Spleen (tissue), 11 donors: Measurements from ENCODE around the gene COL8A1. TPM values are rescaled to one million over a fixed set of nuclear protein-coding genes. Genes with fewer than 3 reads are reported as not detected.

Experiments
- DNase-seq: peaks from one replicate; pipeline ENCODE4 v3.0.0-alpha.2; 2020
- H3K27ac ChIP-seq, 8 donors: fragments of 200-600 bp; sonication (generic) in 7 of 8; 1 replicate in 4 of 8; 2 replicates in 4 of 8; pipeline versions ENCODE4 v1.5.0 to v1.8.0; 2016 to 2021; ENCODE audit warnings: inconsistent platforms in 4 of 8, mild to moderate bottlenecking in 4 of 8, moderate library complexity in 1 of 8
- H3K27me3 ChIP-seq, 7 donors: fragments of 200-600 bp; sonication (generic) in 6 of 7; replicated peaks in 1 of 7; 1 replicate in 4 of 7; 2 replicates in 3 of 7; pipeline versions ENCODE4 v1.5.0 to v1.8.0; 2016 to 2021; ENCODE audit warnings: inconsistent platforms in 3 of 7, mild to moderate bottlenecking in 1 of 7
- H3K36me3 ChIP-seq, 6 donors: fragments of 200-600 bp; sonication (generic) in 5 of 6; 1 replicate in 4 of 6; 2 replicates in 2 of 6; pipeline versions ENCODE4 v1.5.0 to v1.8.0; 2016 to 2021; ENCODE audit warnings: inconsistent platforms in 2 of 6
- H3K4me1 ChIP-seq, 6 donors: fragments of 200-600 bp; sonication (generic) in 5 of 6; 1 replicate in 3 of 6; 2 replicates in 3 of 6; pipeline versions ENCODE4 v1.5.0 to v1.8.0; 2016 to 2021; ENCODE audit warnings: inconsistent platforms in 3 of 6
- H3K4me3 ChIP-seq, 8 donors: fragments of 200-600 bp; sonication (generic) in 7 of 8; 1 replicate in 4 of 8; 2 replicates in 4 of 8; pipeline versions ENCODE4 v1.5.0 to v1.8.0; 2016 to 2021; ENCODE audit warnings: inconsistent platforms in 4 of 8, mild to moderate bottlenecking in 4 of 8, moderate library complexity in 2 of 8
- H3K9me3 ChIP-seq, 8 donors: fragments of 200-600 bp; sonication (generic) in 7 of 8; 1 replicate in 4 of 8; 2 replicates in 4 of 8; pipeline versions ENCODE4 v1.5.0 to v1.8.0; 2016 to 2021; ENCODE audit warnings: inconsistent platforms in 4 of 8
- POLR2A ChIP-seq, 3 donors: fragments of 450-650 bp; IDR thresholded peaks; one replicate each; pipeline ENCODE4 v1.5.1; 2017; ENCODE audit warnings: antibody characterized with exemption in 3 of 3, mild to moderate bottlenecking in 1 of 3
- POLR2AphosphoS5 ChIP-seq, 3 donors: sonication (generic); formaldehyde crosslinking; IDR thresholded peaks; one replicate each; pipeline ENCODE4 v1.5.1; 2017; ENCODE audit warnings: antibody characterized with exemption in 3 of 3
- WGBS, 5 donors: extraction: QIAGEN DNeasy Blood & Tissue Kit in 3 of 5; methylation state at CpG; one replicate each; pipeline versions ENCODE4 v1.1.5 to v1.1.7; 2013 to 2018; 5-methylcytosine and 5-hydroxymethylcytosine counted together
- intact Hi-C: fragments of 100-400 bp; cut with DNase I; formaldehyde crosslinking; loops from one replicate; pipeline ENCODE4 v1.15.0; 2023; ENCODE audit warnings: low total_unique reads
- polyA plus RNA-seq, 3 donors: library from polyadenylated mRNA; stranded (reverse); fragments of 200-250 nt; gene quantifications; one replicate each; pipeline ENCODE4 v1.2.1, GENCODE V29; 2013
- total RNA-seq, 7 donors: library from RNA; depleted of rRNA in 3 of 7; stranded (reverse); fragments of >200 nt in 3 of 7; fragmentation: NEBNext Ultra II Directional in 4 of 7; extraction: Animal tissue kit (Norgen Biotek cat#: 25700) in 4 of 7; gene quantifications; one replicate each; pipeline versions ENCODE4 v1.1.0 to v1.2.1, GENCODE V29; 2016 to 2021
- TF ChIP-seq, protein P1 (sequence below), 11 experiments: fragments of 200-600 bp in 7 of 11; fragments of 450-650 bp in 4 of 11; sonication (generic) in 4 of 11; IDR thresholded peaks in 8 of 11; conservative IDR thresholded peaks in 3 of 11; 1 replicate in 7 of 11; 2 replicates in 4 of 11; pipeline versions ENCODE4 v1.4.0 to v1.8.0; 2016 to 2021; ENCODE audit warnings: antibody characterized with exemption in 11 of 11, inconsistent platforms in 4 of 11, mild to moderate bottlenecking in 1 of 11
- donor health status: healthy with polysubstance abuse.
- donor health status: DM: no; HTN: no; CAD: no; lungs with moderate emphysema.
- donor health status: DM: no; HTN: no; CAD: no.
- donor health status: Bipolar disorder and iron deficiency.
- donor health status: healthy.
- donor health status: DM: no; HTN: no; CAD: no.
- donor health status: DM: yes; HTN: yes; CAD: no.

Gene COL8A1
- total and polyA plus RNA-seq, 10 donors: 0.22 to 3.1 (median 1.4) TPM

DNA sequence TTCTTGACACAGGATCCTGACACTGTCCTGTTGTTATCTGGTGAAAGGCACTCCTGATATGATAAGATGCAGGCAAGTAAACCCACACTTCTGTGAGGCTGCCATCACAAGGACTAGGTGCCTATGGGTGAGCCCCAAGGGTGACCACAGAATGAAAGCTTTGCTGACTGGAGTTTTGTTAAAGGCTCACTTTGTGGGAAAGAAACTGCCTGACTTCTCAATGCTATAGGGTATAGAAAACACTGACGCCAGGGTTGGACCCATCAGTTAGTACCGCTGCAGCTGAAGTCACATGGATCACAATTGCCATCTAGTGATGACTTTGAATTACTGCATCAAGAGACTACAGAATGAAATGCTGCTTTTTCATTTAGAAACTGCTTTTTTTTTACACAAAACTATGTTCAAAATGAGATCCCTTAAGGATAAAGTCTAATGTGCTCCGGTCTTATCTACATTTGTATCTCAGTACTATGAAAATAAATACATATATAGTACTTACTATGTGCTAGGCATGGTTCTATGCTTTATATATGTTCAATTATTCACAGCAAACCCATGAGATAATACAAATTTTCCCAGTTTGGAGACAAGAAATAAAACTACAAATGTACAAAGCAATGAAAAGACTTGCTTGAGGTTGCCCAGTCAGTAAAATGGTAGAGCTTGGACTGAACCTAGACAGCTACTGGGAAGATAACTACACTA lies 115.0 kb downstream of the COL8A1 start:
- H3K4me1 ChIP-seq: peaks cover 0 to 3% (median 0%) of the 10 kb centered on the region in 6 donors
- peaks cover 0 to 8% (median 0%) of the 10 kb centered on the region in 7 donors for H3K27me3 ChIP-seq
- TF ChIP-seq POLR2A (IDR thresholded peaks at IDR 0.05): no peak
- TF ChIP-seq, protein P1, sequence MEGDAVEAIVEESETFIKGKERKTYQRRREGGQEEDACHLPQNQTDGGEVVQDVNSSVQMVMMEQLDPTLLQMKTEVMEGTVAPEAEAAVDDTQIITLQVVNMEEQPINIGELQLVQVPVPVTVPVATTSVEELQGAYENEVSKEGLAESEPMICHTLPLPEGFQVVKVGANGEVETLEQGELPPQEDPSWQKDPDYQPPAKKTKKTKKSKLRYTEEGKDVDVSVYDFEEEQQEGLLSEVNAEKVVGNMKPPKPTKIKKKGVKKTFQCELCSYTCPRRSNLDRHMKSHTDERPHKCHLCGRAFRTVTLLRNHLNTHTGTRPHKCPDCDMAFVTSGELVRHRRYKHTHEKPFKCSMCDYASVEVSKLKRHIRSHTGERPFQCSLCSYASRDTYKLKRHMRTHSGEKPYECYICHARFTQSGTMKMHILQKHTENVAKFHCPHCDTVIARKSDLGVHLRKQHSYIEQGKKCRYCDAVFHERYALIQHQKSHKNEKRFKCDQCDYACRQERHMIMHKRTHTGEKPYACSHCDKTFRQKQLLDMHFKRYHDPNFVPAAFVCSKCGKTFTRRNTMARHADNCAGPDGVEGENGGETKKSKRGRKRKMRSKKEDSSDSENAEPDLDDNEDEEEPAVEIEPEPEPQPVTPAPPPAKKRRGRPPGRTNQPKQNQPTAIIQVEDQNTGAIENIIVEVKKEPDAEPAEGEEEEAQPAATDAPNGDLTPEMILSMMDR (IDR thresholded peaks at IDR 0.05 in 8 of 11, conservative IDR thresholded peaks at IDR 0.05 in 3 of 11): peak in 7 of 11 experiments; percentile 21 to 59 (median 33)
- H3K4me3 ChIP-seq: no peak overlapping the region
- intact Hi-C loops: no loop called here
- no peaks in the 10 kb centered on the region for H3K36me3 ChIP-seq
- no peak for DNase-seq
- no peak overlapping the region for H3K27ac ChIP-seq
- WGBS, 5 donors: 1 to 4% (median 1%) methylated on average over 3 of the region's 3 CpGs
- H3K9me3 ChIP-seq: no peaks in the 10 kb centered on the region

- DNase-seq: no peak
- Histone ChIP-seq H3K4me3 (no peak overlapping the region), H3K36me3 (no peaks in the 10 kb centered on the region), H3K27ac (no peak overlapping the region), H3K27me3 (peaks cover 0 to 8% (median 0%) of the 10 kb centered on the region in 7 donors), H3K4me1 (peaks cover 0 to 3% (median 0%) of the 10 kb centered on the region in 6 donors), H3K9me3 (no peaks in the 10 kb centered on the region)
- intact Hi-C loops: no loop called here
- 90 to 98% (median 93%) methylated on average over 6 of the region's 6 CpGs for WGBS, 5 donors
- TF ChIP-seq POLR2AphosphoS5 (IDR thresholded peaks at IDR 0.05) (no peak), POLR2A (IDR thresholded peaks at IDR 0.05) (no peak)
- TF ChIP-seq, protein P1 (IDR thresholded peaks at IDR 0.05 in 8 of 11, conservative IDR thresholded peaks at IDR 0.05 in 3 of 11): no peak
Observed at GRCh38 chr3:99755831-99756230, 117.4 kb downstream of the COL8A1 start.

DNA sequence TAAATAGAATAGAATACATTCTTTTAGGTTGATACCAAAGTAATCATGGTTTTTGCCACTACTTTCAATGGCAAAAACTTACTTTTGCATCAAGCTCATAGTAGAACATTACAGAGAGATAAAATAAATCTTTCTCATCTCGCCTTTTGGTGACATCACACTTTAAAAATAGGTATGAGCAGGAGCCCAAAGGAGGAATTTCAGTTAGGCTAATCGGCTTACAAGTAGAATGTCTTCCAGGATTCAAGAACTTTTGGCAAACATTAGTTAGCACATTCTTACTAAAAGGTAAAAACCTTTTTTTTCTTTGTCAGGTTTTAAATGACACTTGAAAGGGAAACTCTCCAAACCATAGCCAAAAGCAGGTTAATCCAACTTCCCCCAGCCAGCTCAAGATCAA lies 119.6 kb downstream of the COL8A1 start:
- Histone ChIP-seq H3K4me3 (no peak overlapping the region), H3K9me3 (no peaks in the 10 kb centered on the region), H3K27me3 (peaks cover 0 to 7% (median 0%) of the 10 kb centered on the region in 7 donors), H3K27ac (no peak overlapping the region), H3K36me3 (no peaks in the 10 kb centered on the region), H3K4me1 (peaks cover 0 to 3% (median 0%) of the 10 kb centered on the region in 6 donors)
- intact Hi-C loops: no loop called here
- TF ChIP-seq POLR2A (IDR thresholded peaks at IDR 0.05) (no peak), POLR2AphosphoS5 (IDR thresholded peaks at IDR 0.05) (no peak)
- TF ChIP-seq, protein P1 (IDR thresholded peaks at IDR 0.05 in 8 of 11, conservative IDR thresholded peaks at IDR 0.05 in 3 of 11): no peak
- 71 to 85% (median 76%) methylated on average over 2 of the region's 2 CpGs for WGBS, 5 donors
- no peak for DNase-seq

GRCh38 chr3:99758502-99759177 lies 120.2 kb downstream of the COL8A1 start:
- no peak overlapping the region for H3K27ac ChIP-seq
- H3K27me3 ChIP-seq: peaks cover 0 to 4% (median 0%) of the 10 kb centered on the region in 7 donors
- no peaks in the 10 kb centered on the region for H3K36me3 ChIP-seq
- 70 to 84% (median 77%) methylated on average over 3 of the region's 3 CpGs for WGBS, 5 donors
- intact Hi-C loops: no loop called here
- no peaks in the 10 kb centered on the region for H3K4me1 ChIP-seq
- TF ChIP-seq POLR2AphosphoS5 (IDR thresholded peaks at IDR 0.05) (no peak), POLR2A (IDR thresholded peaks at IDR 0.05) (no peak)
- TF ChIP-seq, protein P1 (IDR thresholded peaks at IDR 0.05 in 8 of 11, conservative IDR thresholded peaks at IDR 0.05 in 3 of 11): no peak
- DNase-seq: no peak
- no peaks in the 10 kb centered on the region for H3K9me3 ChIP-seq
- H3K4me3 ChIP-seq: no peak overlapping the region
